PC-9 (cell line): ENCODE measurements around the gene ATP12A. TPM values are rescaled to one million over a fixed set of nuclear protein-coding genes. Genes with fewer than 3 reads are reported as not detected.

ENCODE experiments used
- BruUV-seq: library from RNA; stranded (reverse); fragments of 400-500 nt; replicated peaks from 2 replicates; lab custom pipeline; 2021; lab: Mats Ljungman, UMichigan
- CTCF ChIA-PET: fragments of 300-600 bp; sonication (Branson Sonifier 250); formaldehyde crosslinking; loops from one replicate; lab custom pipeline; 2022; ENCODE audit warnings: antibody characterized with exemption; lab: Charles Lee
- POLR2A ChIA-PET: fragments of 300-600 bp; sonication (Branson Sonifier 250); formaldehyde crosslinking; loops from one replicate; lab custom pipeline; 2022; ENCODE audit warnings: antibody characterized with exemption; ENCODE audit not compliant: unreplicated experiment; lab: Charles Lee
- DNase-seq, 2 experiments: peaks; one replicate each; pipeline versions ENCODE4 v3.0.0 to v3.0.0-alpha.2; 2015 to 2022; ENCODE audit warnings: mixed read lengths in 1 of 2
- H2AFZ ChIP-seq: fragments of 200-600 bp; sonication (generic); 2 replicates; pipeline ENCODE4 v1.8.1; 2017; ENCODE audit warnings: antibody characterized with exemption
- H3F3A ChIP-seq: fragments of 200-600 bp; sonication (generic); 2 replicates; pipeline ENCODE4 v1.8.1; 2017; ENCODE audit warnings: antibody characterized with exemption, mild to moderate bottlenecking, low read depth; ENCODE audit not compliant: insufficient read depth
- H3K27ac ChIP-seq: fragments of 200-600 bp; sonication (generic); 2 replicates; pipeline ENCODE4 v1.6.1; 2016; ENCODE audit warnings: mixed run types
- H3K27me3 ChIP-seq: fragments of 200-600 bp; sonication (generic); 2 replicates; pipeline ENCODE4 v1.6.1; 2016; ENCODE audit warnings: low read depth, mixed run types; ENCODE audit not compliant: insufficient read depth
- H3K36me3 ChIP-seq: fragments of 200-600 bp; sonication (generic); 2 replicates; pipeline ENCODE4 v1.6.1; 2016; ENCODE audit warnings: low read depth, mixed run types
- H3K4me1 ChIP-seq: fragments of 200-600 bp; sonication (generic); replicated peaks from 2 replicates; pipeline ENCODE4 v1.6.1; 2016; ENCODE audit warnings: mixed run types; ENCODE audit not compliant: insufficient read depth
- H3K4me2 ChIP-seq: fragments of 200-600 bp; sonication (generic); 2 replicates; pipeline ENCODE4 v1.6.1; 2017; ENCODE audit warnings: mixed run types
- H3K4me3 ChIP-seq: fragments of 200-600 bp; sonication (generic); 2 replicates; pipeline ENCODE4 v1.6.1; 2016; ENCODE audit warnings: mixed run types
- H3K79me2 ChIP-seq: fragments of 200-600 bp; sonication (generic); 2 replicates; pipeline ENCODE4 v1.6.1; 2017; ENCODE audit warnings: low read depth, mixed run types
- H3K9me2 ChIP-seq: fragments of 200-600 bp; sonication (generic); 2 replicates; pipeline ENCODE4 v1.8.1; 2017; ENCODE audit warnings: mild to moderate bottlenecking; ENCODE audit not compliant: insufficient read depth
- H3K9me3 ChIP-seq: fragments of 200-600 bp; sonication (generic); 2 replicates; pipeline ENCODE4 v1.8.1; 2016; ENCODE audit warnings: low read depth; ENCODE audit not compliant: insufficient read depth
- H4K20me1 ChIP-seq: fragments of 200-600 bp; sonication (generic); 2 replicates; pipeline ENCODE4 v1.8.1; 2017; ENCODE audit not compliant: insufficient read depth
- CTCF ChIP-seq: fragments of 200-600 bp; sonication (generic); conservative IDR thresholded peaks from 2 replicates; pipeline ENCODE4 v1.6.1; 2017; ENCODE audit warnings: mixed run types, antibody characterized with exemption, mild to moderate bottlenecking, moderate library complexity
- EZH2 ChIP-seq: fragments of 200-600 bp; sonication (generic); IDR thresholded peaks from 2 replicates; pipeline ENCODE4 v1.8.0; 2017; ENCODE audit warnings: antibody characterized with exemption, low read depth
- intact Hi-C: fragments of 100-400 bp; cut with micrococcal nuclease; formaldehyde crosslinking; loops from one replicate; pipeline ENCODE4 v1.10.0; 2022; ENCODE audit not compliant: unreplicated experiment
- total RNA-seq: library from RNA; stranded (reverse); gene quantifications from 2 replicates; pipeline ENCODE4 v1.2.3, GENCODE V29; 2021

ATP12A gene
- total RNA-seq, 1 experiment from 2014 or later = 0.09 TPM

DNA sequence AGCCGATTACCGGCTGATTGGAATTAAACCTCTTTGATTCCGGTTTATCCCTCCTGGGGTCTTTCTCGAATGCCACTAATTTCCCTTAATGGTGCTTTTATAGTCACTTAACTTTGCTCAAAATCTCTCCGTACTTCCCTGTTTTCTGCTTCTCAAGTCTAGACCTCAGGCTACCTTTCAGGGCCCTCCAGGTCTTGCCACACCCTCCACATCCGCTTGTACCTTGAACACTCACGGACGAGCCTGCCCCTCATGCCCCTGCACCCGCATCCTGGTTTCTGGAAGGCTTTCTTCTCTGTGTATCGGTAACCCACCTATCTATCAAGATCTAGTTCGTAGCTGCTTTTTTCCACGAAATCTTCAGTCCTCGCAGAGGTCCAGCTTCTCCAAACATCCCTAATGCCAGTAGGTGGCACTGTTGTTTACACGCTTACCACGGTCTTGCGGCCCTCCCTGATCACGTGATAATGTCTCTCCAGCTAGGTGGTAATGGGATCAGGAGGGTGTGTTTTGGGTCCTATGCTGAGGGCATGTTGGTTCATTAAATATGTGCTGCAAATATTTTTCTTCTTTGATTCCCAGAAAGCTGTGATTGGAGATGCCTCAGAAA lies 13.8 kb downstream of the ATP12A start:
- POLR2A ChIA-PET = interaction anchor here (0.6 kb wide), 1 partner anchor 65 kb away, joined by 18 read pairs; no protein-coding TSS in a partner anchor
- Histone ChIP-seq H3K9me3 (no peaks in the 10 kb centered on the region), H2AFZ (no peak overlapping the region), H3K79me2 (no peaks in the 10 kb centered on the region), H3K36me3 (no peaks in the 10 kb centered on the region), H3K9me2 (no peaks in the 10 kb centered on the region), H3K4me3 (no peak overlapping the region), H3K27ac (no peak overlapping the region), H4K20me1 (no peaks in the 10 kb centered on the region), H3K4me2 (peak overlapping the region; percentile 59), H3K4me1 (no peaks in the 10 kb centered on the region), H3K27me3 (peaks cover 22% of the 10 kb centered on the region), H3F3A (no peaks in the 10 kb centered on the region)
- no TSS peak for BruUV-seq
- intact Hi-C loops = no loop called here
- CTCF ChIA-PET = interaction anchor here (1.1 kb wide), 1 partner anchor 34 kb away, joined by 18 read pairs; no protein-coding TSS in a partner anchor
- peak; percentile 31 to 59 for DNase-seq
- peak; percentile 82 for TF ChIP-seq CTCF
- no peak for TF ChIP-seq EZH2

- no peak for TF ChIP-seq CTCF
- TF ChIP-seq EZH2 = no peak
- Histone ChIP-seq H3K4me1 (no peaks in the 10 kb centered on the region), H3K9me3 (no peaks in the 10 kb centered on the region), H3K4me2 (no peak overlapping the region), H3K36me3 (no peaks in the 10 kb centered on the region), H3K4me3 (no peak overlapping the region), H4K20me1 (no peaks in the 10 kb centered on the region), H3K79me2 (no peaks in the 10 kb centered on the region), H2AFZ (no peak overlapping the region), H3F3A (no peaks in the 10 kb centered on the region), H3K27me3 (peaks cover 30% of the 10 kb centered on the region), H3K9me2 (no peaks in the 10 kb centered on the region), H3K27ac (no peak overlapping the region)
- BruUV-seq = no TSS peak
- CTCF ChIA-PET = no interaction called here
- intact Hi-C loops = no loop called here
- POLR2A ChIA-PET = no interaction called here
- DNase-seq = no peak
Measured at GRCh38 chr13:24694907-24695306, 14.7 kb downstream of the ATP12A start.

- Histone ChIP-seq H3F3A (no peaks in the 10 kb centered on the region), H3K4me2 (no peak overlapping the region), H3K27ac (no peak overlapping the region), H4K20me1 (no peaks in the 10 kb centered on the region), H2AFZ (no peak overlapping the region), H3K4me1 (no peaks in the 10 kb centered on the region), H3K27me3 (peaks cover 52% of the 10 kb centered on the region), H3K9me3 (no peaks in the 10 kb centered on the region), H3K4me3 (no peak overlapping the region), H3K36me3 (no peaks in the 10 kb centered on the region), H3K79me2 (no peaks in the 10 kb centered on the region), H3K9me2 (no peaks in the 10 kb centered on the region)
- BruUV-seq = no TSS peak
- ChIA-PET POLR2A (no interaction called here), CTCF (no interaction called here)
- no peak for TF ChIP-seq CTCF
- no peak for TF ChIP-seq EZH2
- DNase-seq = no peak
- intact Hi-C loops = no loop called here
Measured at GRCh38 chr13:24698686-24699085, 18.5 kb downstream of the ATP12A start.
